22Rv1 (cell line): ENCODE measurements around the gene NIPBL.

Source experiments
- ZFX ChIP-seq: fragments of 450-650 bp; IDR thresholded peaks from 2 replicates; pipeline ENCODE4 v1.6.1; 2017; ENCODE audit warnings: antibody characterized with exemption, borderline replicate concordance
- TF ChIP-seq, protein P1 (sequence below): fragments of 450-650 bp; IDR thresholded peaks from 2 replicates; pipeline ENCODE4 v1.5.1; 2017; ENCODE audit warnings: mild to moderate bottlenecking

DNA sequence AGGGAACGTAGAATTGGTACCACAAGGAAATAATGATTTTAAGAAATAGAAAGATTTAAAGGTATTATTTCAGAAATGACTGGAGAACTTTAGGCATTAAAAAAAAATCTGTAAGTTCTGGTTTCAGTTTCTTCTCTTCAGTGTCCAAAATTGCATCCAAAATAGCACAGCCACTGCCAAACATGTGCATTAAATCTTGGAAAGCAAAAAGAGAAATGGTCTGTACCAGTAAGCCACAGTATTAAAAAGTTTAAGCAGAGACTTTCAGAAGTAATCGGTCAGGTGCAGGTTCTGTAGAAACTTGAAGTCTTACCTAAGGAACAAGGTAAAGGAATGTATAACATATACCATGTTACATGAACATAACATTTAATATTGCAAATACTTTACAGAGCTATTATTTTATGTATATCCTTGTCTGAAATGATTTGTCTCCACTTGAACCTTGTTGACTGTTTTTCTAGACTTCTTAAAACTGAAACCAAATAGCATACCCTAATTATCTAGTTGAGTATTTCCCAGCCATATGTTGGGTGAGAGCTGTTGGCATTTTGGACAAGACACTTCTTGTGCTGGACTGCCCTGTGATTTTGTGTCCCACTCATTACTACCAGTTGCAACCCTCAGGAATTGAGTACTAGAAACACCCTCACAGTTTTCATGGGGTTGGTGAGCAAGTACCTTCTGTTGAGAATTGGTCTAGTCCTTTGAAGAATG is 32.1 kb downstream of the NIPBL start:
- TF ChIP-seq, protein P1, sequence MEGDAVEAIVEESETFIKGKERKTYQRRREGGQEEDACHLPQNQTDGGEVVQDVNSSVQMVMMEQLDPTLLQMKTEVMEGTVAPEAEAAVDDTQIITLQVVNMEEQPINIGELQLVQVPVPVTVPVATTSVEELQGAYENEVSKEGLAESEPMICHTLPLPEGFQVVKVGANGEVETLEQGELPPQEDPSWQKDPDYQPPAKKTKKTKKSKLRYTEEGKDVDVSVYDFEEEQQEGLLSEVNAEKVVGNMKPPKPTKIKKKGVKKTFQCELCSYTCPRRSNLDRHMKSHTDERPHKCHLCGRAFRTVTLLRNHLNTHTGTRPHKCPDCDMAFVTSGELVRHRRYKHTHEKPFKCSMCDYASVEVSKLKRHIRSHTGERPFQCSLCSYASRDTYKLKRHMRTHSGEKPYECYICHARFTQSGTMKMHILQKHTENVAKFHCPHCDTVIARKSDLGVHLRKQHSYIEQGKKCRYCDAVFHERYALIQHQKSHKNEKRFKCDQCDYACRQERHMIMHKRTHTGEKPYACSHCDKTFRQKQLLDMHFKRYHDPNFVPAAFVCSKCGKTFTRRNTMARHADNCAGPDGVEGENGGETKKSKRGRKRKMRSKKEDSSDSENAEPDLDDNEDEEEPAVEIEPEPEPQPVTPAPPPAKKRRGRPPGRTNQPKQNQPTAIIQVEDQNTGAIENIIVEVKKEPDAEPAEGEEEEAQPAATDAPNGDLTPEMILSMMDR: no peak
- TF ChIP-seq ZFX: no peak
